ENCODE results near the gene RNF145.

The RNF145 gene

DNA sequence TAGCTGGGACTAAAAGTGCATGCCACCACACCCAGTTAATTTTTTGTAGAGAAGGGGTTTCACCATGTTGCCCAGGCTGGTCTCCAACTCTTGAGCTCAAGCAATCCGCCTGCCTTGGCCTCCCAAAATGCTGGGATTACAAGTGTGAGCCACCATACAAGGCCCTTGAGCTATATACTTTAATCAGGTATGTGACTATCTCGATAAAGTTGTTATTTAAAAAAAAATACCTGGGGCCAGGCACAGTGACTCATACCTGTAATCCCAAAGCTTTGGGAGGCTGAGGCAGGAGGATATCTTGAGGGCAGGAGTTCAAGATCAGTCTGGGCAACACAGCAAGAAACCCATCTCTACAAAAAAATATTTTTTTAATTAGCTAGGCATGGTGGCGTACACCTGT, 19.2 kb downstream of the RNF145 start:
- TF ChIP-seq, protein P1, sequence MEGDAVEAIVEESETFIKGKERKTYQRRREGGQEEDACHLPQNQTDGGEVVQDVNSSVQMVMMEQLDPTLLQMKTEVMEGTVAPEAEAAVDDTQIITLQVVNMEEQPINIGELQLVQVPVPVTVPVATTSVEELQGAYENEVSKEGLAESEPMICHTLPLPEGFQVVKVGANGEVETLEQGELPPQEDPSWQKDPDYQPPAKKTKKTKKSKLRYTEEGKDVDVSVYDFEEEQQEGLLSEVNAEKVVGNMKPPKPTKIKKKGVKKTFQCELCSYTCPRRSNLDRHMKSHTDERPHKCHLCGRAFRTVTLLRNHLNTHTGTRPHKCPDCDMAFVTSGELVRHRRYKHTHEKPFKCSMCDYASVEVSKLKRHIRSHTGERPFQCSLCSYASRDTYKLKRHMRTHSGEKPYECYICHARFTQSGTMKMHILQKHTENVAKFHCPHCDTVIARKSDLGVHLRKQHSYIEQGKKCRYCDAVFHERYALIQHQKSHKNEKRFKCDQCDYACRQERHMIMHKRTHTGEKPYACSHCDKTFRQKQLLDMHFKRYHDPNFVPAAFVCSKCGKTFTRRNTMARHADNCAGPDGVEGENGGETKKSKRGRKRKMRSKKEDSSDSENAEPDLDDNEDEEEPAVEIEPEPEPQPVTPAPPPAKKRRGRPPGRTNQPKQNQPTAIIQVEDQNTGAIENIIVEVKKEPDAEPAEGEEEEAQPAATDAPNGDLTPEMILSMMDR (conservative IDR thresholded peaks at IDR 0.05) = no peak
- no peak for TF ChIP-seq ZFX (IDR thresholded peaks at IDR 0.05)
- H3K27ac ChIP-seq = peak overlapping the region; percentile 62

DNA sequence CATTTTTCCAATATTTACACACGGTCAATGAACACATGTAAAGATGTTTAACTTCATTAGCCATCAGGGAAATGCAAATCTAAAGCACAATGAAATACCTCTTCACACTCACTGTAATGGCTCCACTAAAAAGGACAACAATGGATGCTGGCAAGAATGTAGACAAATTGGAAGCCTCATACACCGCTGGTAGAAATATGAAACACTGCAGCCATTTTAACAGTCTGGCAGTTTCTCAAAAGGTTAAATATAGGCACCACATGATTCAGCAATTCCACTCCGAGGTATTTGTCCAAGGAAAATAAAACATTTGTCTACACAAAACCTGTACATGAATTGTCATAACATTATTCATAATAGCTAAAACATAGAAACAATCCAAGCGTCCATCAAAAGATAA, 20.0 kb downstream of the RNF145 start:
- TF ChIP-seq, protein P1 (conservative IDR thresholded peaks at IDR 0.05) = no peak
- TF ChIP-seq ZFX (IDR thresholded peaks at IDR 0.05) = no peak

GRCh38 chr5:159187719-159188118, 21.6 kb downstream of the RNF145 start:
- no peak for TF ChIP-seq ZFX (IDR thresholded peaks at IDR 0.05)
- TF ChIP-seq, protein P1 (conservative IDR thresholded peaks at IDR 0.05) = no peak
- H3K27ac ChIP-seq = no peak overlapping the region

More for the DNA sequence above, 20.0 kb downstream of the RNF145 start:
- H3K27ac ChIP-seq = no peak overlapping the region

DNA sequence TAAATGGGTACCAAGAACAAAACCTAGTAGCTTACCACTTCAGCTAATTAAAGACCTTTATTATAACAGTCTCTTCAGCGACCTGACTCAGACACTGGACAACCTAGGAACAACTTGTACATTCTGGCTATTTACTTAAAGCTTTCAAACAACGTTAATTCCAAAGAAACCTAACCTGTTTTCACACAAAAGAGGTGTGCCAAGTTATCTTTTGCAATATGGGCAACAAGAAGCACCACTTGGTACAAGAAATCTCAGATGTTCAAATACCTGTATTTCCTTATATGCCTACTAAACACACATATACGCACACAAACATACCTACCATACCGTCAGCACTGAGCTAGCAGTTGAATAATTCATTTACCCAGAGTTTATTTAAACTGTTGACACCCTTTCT, 23.0 kb downstream of the RNF145 start:
- TF ChIP-seq, protein P1 (conservative IDR thresholded peaks at IDR 0.05) = no peak; the same call in 1 of the 2 replicates
- TF ChIP-seq ZFX (IDR thresholded peaks at IDR 0.05) = no peak
- H3K27ac ChIP-seq = peak overlapping the region; percentile 52; the same call in 1 of the 2 replicates

DNA sequence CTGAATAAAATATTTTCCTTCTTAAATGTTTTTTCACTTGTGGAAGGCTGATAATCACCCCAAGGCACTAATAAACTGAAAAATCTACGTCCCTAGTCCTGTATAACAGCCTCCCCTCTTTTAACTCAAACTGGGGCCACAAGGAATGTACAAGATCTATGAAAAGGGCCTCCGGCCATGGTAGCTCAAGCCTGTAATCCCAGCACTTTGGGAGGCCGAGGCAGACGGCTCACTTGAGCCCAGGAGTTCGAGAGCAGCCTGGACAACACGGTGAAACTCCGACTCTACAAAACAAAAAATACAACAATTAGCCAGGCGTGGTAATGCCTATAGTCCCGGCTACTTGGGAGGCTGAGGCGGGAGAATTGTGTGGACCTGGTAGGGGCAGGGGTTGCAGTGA, 23.6 kb downstream of the RNF145 start:
- peak overlapping the region; percentile 52 for H3K27ac ChIP-seq
- TF ChIP-seq ZFX (IDR thresholded peaks at IDR 0.05) = no peak
- TF ChIP-seq, protein P1 (conservative IDR thresholded peaks at IDR 0.05) = no peak

DNA sequence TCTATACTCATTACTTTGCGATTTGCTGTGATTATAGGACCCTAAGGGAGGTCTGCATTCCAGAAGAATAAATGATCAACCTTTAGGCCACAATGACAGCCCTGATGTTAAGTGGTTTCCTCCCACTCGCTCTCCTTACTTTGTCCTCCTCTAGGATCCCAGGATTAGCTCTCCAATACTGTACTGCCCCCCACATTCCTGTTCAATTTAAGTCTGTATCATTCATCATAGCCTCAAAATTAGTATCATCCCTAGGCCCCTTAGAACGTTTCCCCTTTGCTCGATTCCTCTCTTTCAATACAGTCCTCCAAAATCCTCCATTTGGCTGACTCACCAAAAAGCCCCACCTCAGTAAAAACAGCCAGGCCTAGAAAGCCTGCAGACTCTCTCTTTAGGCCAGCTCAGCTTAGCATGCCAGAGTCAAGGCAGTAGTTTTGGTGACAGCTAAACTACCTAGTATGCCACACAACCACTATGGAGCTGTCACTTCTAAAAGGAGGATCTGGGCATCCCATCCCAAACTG, 24.4 kb downstream of the RNF145 start:
- no peak overlapping the region for H3K27ac ChIP-seq
- no peak for TF ChIP-seq ZFX (IDR thresholded peaks at IDR 0.05)
- TF ChIP-seq, protein P1 (conservative IDR thresholded peaks at IDR 0.05) = no peak

- no peak overlapping the region for H3K27ac ChIP-seq
- no peak for TF ChIP-seq ZFX (IDR thresholded peaks at IDR 0.05)
- TF ChIP-seq, protein P1 (conservative IDR thresholded peaks at IDR 0.05) = no peak
Measured at GRCh38 chr5:159184236-159184635, 25.1 kb downstream of the RNF145 start.
